Stimulated activated CD8-positive, alpha-beta memory T cell treated with anti-CD3 and anti-CD28 coated beads, Interleukin-2, amount 100 ng/mL, for 48 hours (primary cell): ENCODE data around the gene SERPINE2.
A peak's percentile ranks its signal among the peaks of the same experiment; 100 is the strongest.

Experiments used
- DNase-seq, 2 donors: peaks; one replicate each; pipeline ENCODE4 v3.0.0-alpha.2; 2020; ENCODE audit warnings: low read depth in 2 of 2

The SERPINE2 gene

DNA sequence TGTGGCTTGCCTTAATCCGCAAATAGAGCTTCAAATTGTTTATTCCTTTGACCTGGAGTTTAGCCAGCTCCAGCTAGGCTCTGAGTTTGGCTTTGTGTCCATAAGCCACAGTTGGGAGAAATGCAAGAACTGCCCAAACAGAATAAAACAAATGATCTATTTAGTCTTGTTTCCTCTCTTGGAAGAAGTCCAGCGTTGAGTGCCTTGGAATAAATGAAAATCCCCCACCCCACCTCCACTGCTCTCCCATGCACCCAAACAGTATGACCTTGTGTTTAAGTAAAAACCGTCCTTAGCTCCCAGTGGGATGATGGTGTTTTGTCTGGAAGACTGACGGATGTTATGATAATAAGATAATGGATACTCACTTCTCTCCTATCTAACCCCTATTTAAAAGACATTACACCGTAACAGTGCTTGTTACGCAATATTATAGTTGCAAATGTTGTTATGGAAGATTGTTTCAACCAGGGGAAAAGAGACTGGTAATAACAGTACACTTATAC is 3.2 kb upstream of the SERPINE2 start:
- no peak for DNase-seq

DNA sequence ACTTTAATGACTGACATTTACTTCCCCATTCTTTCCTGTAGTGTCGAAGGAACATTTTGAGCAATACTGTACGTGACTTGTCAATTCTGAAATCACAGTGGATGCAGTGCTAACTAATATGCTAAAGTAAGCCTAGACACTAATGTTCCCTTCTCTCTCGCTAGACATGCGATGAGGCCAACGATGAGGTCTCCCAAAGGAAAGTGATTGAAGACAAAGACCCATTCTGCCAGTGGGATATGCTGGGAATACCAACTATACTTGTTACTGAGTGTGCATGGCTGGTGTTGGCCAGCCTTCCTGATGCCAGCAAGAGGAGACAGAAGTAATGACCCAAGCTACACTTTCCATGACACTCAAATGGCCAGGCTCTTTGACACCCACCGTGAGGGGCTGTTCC is 2.5 kb upstream of the SERPINE2 start:
- DNase-seq = no peak

DNA sequence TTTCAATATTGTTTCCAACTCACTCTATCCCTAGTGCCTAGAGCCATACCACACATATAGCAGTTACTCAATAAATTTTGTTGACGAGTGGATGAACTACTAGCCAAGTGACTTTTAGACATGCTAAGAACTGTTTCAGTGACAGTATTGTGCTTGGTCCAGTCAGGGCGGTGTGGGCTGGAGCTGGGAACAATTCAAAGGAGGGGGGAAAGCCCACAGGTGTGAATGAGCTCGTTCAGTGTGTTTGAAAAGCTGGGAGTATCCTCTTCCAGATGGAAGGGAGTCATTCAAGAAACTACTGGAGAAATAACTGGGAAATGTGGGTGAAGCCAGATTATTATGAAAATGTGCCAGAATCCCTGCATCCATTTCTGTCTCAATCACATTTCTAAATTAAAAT is 1.7 kb upstream of the SERPINE2 start:
- DNase-seq = no peak

DNA sequence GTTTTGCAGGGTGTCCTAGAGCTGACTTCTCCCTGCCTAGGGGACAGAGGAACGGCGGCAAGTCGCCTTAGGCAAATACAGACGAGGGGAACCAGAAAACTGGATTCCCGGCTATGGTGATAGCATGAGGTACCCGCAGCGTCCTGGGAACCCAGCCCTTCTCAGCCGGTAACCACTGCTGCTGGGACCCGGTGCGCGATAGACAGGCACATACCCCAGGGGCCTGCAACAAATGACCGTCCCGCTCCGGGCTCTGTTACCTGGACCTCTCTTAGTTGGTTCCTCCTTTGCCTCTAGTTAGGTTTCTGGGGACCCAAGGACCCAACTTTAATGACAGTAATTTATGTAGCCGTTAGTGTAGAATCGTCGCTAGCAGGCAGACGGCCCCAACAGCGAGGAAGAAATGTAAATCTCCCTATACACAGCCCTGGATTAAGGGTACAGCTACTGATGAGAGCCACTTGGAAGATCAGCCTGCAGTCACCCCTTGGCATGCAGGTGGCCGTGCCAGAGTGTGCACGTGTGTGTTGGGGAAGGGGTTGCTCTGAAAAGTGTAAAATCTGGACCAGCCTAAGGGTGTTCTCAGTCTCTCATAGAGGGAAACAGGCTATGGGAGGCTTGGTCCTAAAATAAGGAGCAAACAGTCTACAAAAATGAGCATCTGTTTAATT is 819 bp upstream of the SERPINE2 start:
- DNase-seq = no peak

DNA sequence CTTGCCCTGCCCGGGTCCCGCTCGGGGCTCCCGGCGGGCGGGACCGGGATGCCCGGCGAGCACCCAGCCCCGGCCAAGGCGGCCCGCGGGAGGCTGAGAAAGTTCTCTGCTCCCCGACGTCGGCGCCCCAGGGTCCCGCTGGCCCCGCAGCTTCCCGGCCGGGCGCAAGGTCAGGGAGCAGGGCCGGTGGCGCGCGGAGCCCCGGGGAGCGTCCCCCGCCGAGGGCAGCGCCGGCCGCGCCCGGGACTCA is 331 bp downstream of the SERPINE2 start:
- no peak for DNase-seq

DNA sequence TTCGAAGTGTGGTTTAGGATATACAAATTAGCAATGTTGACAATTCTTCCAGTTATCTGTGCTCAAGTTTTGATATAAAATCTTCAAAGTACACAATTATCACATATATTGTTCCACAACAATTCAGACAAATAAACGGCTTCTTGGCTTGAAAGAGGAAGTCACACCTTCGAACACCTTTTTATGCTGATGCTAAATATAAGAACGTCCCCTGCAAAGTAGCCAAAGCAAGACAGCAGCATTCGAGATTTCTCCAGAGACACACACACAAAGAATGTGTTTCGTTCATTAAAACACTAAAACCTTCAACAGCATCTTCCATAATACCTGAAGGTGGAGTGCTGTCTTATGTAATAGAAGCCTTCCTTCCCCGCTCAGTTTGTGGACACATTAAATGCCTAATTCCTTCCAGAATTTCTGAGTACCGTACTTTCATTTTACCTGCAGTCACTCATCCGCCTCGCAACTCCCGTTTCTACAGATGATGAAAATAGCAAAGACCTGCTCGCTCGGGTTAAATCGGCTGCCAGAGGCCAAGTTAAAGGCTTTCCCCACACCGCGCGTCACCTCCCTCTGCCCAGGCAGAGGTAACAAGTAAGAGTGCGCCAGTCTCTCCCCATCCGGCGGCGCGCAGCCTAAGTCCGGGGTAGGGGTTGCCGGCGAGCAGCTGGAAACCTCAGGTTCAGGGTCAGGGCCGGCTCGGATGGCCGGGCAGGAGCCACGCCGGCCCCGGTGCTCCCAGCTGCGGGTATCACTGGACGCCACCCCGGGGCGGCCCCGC is 847 bp downstream of the SERPINE2 start:
- peak; percentile 35 to 42 for DNase-seq

DNA sequence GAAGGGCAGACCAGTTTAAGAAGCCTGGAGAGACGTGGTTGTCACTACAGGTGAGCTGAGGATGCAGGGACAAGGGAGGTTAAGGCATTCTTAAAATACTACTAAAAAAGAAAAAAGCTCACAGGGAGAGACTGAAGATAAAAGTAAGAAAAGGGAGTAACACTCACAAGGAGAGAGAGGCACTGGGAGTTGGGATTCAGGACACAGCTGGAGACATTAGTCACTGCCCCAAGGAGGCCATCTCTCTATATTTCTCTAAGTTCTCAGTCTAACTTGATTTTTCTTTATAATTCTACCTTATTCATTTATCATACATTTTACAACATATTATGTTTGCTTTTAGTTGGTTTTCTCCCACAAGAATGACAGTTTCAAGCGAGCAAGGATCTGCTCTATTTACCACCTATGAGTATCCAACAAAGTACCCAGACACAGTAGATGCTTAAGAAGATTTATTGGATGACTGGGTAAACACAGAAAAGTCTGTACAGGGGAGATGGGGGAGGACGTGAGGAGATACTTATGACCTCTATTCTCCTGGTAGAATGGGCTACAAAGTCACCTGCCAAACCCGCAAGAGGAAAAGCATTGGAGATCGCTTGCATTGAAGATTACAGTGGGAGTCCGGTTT is 2.2 kb downstream of the SERPINE2 start:
- DNase-seq = no peak

DNA sequence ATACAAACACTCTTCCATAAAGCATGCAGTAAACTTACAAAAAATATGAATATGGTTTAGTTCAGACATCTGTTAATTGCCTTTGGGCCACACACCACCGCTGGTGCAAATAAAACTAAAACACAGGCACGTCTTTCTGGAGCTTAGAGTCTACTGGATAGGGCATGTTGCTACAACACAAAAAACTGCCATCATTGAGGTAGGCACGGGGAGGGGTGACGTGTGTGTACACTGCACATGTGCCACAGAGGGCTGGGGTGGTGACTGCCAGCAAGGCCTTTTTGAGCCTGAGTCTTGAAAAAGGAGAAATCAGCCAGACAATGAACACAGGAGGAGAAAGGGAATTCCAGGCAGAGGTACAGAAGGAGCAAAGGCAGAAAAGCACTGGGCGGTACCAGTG is 5.1 kb downstream of the SERPINE2 start:
- no peak for DNase-seq

DNA sequence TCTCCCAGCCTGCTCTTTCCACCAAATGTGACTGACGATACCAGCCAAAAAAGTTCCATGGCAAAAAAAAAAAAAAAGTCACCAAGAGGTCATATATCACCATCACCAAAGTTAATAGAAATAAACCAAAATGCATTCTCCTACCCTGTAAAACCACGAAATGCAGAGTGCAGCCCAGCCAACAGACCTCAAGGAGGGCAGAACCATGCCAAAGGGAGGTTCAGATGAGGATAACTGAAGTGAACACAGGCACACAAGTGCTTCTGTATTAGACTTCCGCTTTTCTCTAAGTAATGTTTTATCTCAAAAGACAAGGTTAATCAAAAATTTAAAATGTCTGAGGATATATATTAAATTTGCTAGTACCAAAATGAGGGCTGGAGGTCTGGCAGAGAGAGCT is 5.5 kb downstream of the SERPINE2 start:
- DNase-seq = no peak

DNA sequence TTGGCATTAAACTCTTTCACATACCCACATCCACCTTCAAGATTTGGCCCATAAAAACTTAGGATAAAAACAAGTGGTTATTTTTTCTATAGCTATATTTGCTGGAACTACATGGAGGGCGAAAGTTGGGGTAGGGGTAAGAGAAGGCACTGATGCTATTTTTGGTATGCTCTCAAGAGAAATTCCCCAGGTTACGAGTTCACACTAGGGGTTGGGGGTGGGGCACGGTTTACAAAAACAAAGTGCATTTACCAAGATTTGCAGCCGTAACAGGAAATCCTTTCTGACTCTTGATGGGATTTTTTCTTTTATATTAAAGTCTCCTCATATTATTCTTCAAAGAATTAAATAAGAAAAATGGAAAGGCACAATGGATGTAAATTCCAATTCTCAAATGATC is 6.8 kb downstream of the SERPINE2 start:
- no peak for DNase-seq

DNA sequence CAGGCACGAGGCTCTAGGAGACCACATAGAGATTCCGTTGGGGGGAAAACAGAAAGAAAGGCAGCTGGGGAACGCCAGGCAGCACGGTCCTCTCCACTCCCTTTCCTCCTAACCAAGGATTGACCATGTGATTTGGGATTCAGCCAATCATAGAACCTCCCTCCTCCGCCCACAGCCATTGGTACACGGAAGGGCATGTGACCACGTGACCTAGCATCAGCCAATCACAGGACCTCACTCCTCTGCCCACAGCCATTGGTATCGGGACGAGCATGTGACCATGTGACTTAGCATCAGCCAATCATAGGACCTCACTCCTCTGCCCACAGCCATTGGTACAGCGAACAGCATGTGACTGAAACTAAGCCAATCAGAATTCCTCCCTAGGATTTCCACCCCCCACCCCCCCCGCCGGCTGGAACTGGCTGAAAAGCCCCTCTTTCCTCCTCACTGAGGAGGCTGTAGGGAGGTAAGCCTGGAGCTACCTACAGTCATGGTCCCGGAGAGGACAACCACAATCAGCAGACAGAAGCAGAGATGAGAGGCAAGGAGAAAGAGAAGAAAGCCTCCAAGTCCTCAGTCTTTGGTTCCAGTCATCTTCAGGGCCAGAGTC is 7.6 kb downstream of the SERPINE2 start:
- no peak for DNase-seq

DNA sequence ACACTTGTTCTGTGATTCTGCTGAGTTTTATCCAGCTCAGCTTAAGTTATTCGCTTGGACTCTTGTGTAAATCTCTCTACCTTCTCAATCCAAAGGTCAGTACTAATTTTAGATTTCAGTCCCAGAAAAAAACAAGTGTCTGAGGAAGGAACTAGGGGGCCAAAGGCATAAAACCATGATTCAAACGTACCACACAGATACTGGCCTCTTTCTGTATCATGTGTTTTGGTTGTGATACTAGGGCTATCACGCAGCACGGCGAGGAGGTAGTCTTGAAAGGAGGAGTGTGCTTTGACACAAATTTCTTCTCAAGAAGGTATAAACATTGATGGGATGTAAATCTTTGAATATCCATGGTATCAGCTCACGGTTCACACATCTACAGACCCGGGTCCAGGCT is 8.3 kb downstream of the SERPINE2 start:
- DNase-seq = no peak

DNA sequence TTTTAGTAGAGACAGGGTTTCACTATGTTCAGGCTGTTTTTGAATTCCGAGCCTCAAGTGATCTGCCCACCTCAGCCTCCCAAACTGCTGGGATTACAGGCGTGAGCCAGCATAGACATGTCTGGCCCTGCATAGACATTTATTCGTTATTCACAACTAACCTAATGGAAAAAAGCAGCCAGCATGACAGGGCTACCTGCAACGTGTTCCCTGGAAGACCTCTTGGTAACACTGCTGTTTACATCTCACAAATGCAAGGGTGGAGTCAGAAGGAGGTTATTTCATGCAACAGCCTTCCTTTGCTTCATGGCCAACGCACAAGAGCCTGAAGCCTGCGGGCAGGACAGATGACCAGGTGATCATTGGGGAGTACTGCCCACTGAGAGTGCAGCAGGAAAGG is 9.2 kb downstream of the SERPINE2 start:
- no peak for DNase-seq

DNA sequence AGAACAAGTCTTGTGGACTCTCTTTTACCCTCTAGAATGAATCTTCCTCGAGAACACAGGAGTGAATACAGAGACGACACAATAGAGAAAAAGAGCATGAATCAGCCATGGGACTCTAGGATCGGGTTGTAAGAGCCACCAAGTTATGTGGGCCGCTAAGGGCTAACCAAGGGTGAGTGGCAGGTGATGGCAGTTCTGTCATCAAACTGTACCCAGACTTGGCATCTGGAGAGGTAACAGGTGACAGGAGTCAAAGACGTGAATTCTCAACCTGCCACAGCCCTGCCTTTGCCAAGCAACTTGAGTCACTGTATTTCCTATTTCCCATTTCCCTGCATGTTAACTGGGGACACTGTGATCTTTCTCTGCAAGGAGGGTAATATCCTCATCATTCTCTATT is 11.2 kb downstream of the SERPINE2 start:
- DNase-seq = no peak

DNA sequence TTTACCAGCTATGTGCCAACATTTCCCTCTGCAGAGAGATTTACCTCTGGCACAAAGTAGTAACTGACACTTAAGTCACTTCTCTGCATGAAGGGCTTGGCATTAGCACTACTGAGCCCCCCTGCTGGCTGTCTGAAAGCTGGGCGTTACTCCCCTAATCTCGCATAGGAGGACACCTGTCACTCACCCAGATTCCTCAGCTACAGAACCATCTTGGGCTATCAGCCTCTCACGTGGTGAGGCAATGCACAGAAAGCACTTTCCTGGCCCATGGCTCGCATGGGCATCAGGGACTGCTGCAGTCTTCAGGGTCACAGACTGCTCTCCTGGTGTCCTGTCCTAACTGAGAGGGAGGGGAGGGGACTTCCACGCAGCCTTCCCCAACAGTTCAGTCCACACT is 12.0 kb downstream of the SERPINE2 start:
- no peak for DNase-seq

DNA sequence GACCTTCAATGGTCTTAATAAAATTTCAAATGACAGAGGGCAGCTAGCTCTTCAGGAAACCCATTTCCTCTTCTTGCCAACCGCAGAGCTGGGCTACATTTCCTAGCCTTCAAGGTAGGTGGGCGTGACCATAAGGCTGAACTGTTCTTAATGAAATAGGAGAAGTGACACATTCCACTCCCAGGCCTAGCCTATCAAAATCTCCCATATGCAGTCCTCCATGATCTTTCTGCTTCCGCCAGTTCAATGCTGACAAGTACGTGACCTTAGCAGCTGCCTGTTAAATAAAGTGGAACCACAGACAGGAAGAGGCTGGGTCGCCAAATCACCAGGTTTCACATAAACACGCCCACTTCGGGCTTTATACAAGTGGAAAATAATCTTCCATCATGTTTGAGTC is 13.2 kb downstream of the SERPINE2 start:
- DNase-seq = peak; percentile 16 to 24

DNA sequence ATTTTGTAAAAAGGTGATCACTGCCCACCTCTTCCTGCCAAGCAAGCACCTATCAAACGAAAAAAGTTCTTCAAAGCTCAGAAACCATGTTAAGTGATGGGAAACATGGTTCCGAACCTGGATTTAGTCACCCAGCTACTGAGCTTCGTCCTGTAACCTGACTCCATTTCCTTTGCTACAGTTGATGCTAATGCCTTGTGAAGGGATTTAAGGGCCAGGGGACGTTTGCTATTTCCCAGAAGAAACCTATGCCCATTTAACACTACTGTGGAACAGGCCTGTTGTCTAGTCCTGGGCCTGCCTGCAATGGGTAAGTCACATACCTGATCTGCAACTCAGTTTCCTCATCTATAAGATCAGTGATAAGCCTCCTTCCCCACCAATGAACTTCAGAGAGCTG is 14.8 kb downstream of the SERPINE2 start:
- no peak for DNase-seq

DNA sequence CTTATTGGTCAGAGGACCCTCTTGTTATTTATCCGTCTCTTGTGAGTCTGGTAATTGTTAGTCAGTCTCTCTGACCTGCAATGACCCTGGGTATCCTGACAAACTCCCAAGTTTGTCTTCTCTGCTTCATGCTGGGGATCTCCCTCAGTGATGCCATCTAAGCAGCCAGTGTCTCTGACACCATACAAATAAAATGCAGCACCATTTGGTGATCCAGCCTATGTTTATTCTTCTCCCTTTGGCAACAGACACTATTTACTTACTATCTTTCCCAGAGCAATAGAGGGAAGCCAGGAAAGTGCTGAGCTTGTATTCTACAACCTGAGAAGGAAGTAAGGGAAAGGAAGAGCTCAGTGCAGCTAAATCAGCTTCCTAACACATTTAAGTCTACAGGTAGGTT is 15.9 kb downstream of the SERPINE2 start:
- no peak for DNase-seq

DNA sequence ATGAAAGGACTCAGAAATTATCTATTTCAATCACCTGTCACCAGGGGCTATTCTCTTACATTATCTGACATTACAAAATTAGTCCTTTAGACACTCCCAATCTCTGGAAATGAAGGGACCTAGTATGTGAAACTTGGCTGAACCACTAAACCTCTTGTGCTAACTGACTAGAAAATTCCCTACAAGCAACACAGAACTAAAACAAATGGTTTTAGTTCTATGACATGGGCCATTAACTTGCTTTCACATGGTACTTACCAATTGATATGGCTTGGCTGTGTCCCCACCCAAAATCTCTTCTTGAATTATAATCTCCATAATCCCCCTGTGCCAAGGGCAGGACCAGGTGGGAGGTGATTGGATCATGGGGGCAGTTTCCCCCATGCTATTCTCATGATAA is 16.6 kb downstream of the SERPINE2 start:
- no peak for DNase-seq

DNA sequence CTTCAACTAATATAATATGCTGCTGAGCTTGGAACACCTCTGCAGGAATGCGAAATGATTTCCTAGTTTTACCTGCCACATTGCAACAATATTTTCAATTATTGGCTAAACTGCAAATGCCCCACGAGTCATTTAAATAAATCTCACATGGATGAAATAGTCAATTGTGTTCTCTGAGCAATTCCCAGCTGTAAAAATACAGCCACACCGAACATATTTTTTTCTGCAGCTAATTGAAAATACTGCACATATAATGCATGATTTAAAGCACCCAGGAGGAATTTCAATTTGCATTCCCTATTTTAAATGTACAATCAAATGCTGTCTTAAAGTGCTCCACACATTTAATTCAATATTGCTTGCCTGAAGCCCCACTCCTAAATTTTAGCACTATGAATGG is 18.6 kb downstream of the SERPINE2 start:
- DNase-seq = no peak

DNA sequence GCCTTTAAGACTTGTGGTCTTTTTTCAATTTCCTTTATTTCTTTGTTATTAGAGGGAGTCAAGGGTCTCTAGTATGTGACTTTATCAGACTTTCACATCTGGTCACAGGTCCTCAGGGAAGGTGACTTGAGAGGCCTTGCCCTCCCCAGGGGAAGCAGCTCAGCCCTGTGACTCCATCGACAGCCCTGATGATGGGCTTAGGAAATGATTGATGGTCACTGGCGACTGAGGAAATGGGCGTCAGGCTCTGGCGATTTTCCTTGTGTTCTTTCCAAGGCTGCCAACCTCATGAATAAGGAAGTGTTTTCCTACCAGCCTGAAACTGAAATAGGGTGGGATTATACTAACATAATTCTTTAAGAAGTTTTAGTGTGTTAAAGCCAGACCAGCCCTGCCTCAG is 21.1 kb downstream of the SERPINE2 start:
- DNase-seq = no peak

DNA sequence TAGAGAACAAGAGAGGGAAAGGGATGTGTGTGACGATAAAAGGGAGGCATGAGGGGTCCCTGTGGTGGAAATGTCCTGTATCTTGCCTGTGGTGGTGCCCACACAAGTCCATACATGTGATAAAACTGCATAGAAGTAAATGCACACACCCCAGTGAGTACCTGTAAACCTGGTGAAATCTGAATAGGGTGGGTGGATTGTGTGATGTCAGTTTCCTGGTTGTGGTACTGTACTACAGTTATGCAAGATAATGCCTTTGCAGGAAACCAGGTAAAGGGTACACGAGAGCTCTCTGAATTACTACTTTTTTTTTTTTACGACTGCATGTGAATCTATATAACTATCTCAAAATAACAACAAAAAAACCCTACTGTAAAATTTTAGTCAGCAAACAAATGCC is 22.1 kb downstream of the SERPINE2 start:
- DNase-seq = no peak

DNA sequence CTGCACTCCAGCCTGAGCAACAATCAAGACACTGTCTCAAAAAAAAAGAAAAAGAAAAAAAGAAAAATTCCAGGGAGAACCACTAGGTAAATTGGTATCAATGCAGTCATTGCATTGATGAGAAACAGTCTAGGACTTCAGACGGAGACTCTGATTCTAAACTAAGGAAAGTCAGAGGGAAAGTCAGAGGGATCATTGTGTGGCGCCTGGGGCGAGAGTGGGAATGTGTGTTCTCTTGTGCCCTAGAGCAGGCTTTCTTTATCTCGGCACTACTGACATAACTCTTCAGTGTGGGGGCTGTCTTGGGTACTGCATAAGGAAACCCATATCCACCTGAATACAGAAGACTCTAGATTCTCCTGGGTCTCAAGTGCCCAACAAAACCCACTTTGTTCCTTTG is 24.8 kb downstream of the SERPINE2 start:
- DNase-seq = no peak
